ENCODE measurements around the gene FAM200B. TPM values are rescaled to one million over a fixed set of nuclear protein-coding genes. Genes with fewer than 3 reads are reported as not detected.

The FAM200B gene
- total RNA-seq, 2 experiments from 2014 or later, result 8.9 to 11.1 TPM

- ATAC-seq, result no peak
- no peak for TF ChIP-seq CTCF (IDR thresholded peaks at IDR 0.05)
Observed at GRCh38 chr4:15675356-15675755, 6.3 kb upstream of the FAM200B start.

GRCh38 chr4:15676039-15676438 lies 5.6 kb upstream of the FAM200B start:
- intact Hi-C loops (cut with micrococcal nuclease), result no loop called here
- H3K4me3 Mint-ChIP-seq, result no peak overlapping the region
- no peaks in the 10 kb centered on the region for H3K9me3 Mint-ChIP-seq
- no peak overlapping the region for H3K27ac Mint-ChIP-seq
- no peak for DNase-seq
- POLR2A ChIA-PET, result interaction anchor here (1.5 kb wide), 1 partner anchor 21 kb away, joined by 6 read pairs; the partner anchor contains the start of gene FBXL5
- H3K4me1 Mint-ChIP-seq (ENCODE audit: low read depth), result peaks cover 16% of the 10 kb centered on the region
- no peaks in the 10 kb centered on the region for H3K27me3 Mint-ChIP-seq
- no peak for TF ChIP-seq CTCF (IDR thresholded peaks at IDR 0.05)
- CTCF ChIA-PET, result interaction anchor here (0.5 to 1.6 kb wide), 8 partner anchors 9 to 219 kb away, joined by 3 to 6 read pairs (median 4); no protein-coding TSS in a partner anchor
- H3K36me3 Mint-ChIP-seq (ENCODE audit: low read depth), result peaks cover 18% of the 10 kb centered on the region
- no peak for ATAC-seq

More at GRCh38 chr4:15675356-15675755, 6.3 kb upstream of the FAM200B start:
- CTCF ChIA-PET, result interaction anchor here (0.5 to 1.6 kb wide), 6 partner anchors 9 to 220 kb away, joined by 3 to 6 read pairs (median 4); no protein-coding TSS in a partner anchor
- peaks cover 18% of the 10 kb centered on the region for H3K36me3 Mint-ChIP-seq (ENCODE audit: low read depth)
- DNase-seq, result no peak
- H3K4me1 Mint-ChIP-seq (ENCODE audit: low read depth), result peaks cover 16% of the 10 kb centered on the region
- no peaks in the 10 kb centered on the region for H3K27me3 Mint-ChIP-seq
- POLR2A ChIA-PET, result interaction anchor here (1.5 kb wide), 1 partner anchor 20 kb away, joined by 6 read pairs; the partner anchor contains the start of gene FBXL5
- no peaks in the 10 kb centered on the region for H3K9me3 Mint-ChIP-seq
- H3K4me3 Mint-ChIP-seq, result no peak overlapping the region
- no peak overlapping the region for H3K27ac Mint-ChIP-seq
- intact Hi-C loops (cut with micrococcal nuclease), result no loop called here

GRCh38 chr4:15676899-15677298 lies 4.7 kb upstream of the FAM200B start:
- H3K9me3 Mint-ChIP-seq, result no peaks in the 10 kb centered on the region
- DNase-seq, result no peak

GRCh38 chr4:15677507-15677988 lies 4.1 kb upstream of the FAM200B start:
- CTCF ChIA-PET, result interaction anchor here (1.3 to 1.5 kb wide), 2 partner anchors 24 to 205 kb away, joined by 3 to 5 read pairs; no protein-coding TSS in a partner anchor

More at GRCh38 chr4:15676899-15677298, 4.7 kb upstream of the FAM200B start:
- H3K4me1 Mint-ChIP-seq (ENCODE audit: low read depth), result peaks cover 16% of the 10 kb centered on the region
- POLR2A ChIA-PET, result interaction anchor here (1.5 kb wide), 1 partner anchor 22 kb away, joined by 6 read pairs; the partner anchor contains the start of gene FBXL5
- H3K4me3 Mint-ChIP-seq, result no peak overlapping the region
- CTCF ChIA-PET, result interaction anchor here (1.4 kb wide), 1 partner anchor 20 kb away, joined by 3 read pairs; no protein-coding TSS in a partner anchor
- H3K27ac Mint-ChIP-seq, result no peak overlapping the region
- H3K27me3 Mint-ChIP-seq, result no peaks in the 10 kb centered on the region
- H3K36me3 Mint-ChIP-seq (ENCODE audit: low read depth), result peaks cover 12% of the 10 kb centered on the region
- no peak for TF ChIP-seq CTCF (IDR thresholded peaks at IDR 0.05)
- ATAC-seq, result no peak
- intact Hi-C loops (cut with micrococcal nuclease), result no loop called here

More at GRCh38 chr4:15677507-15677988, 4.1 kb upstream of the FAM200B start:
- no peak for TF ChIP-seq CTCF (IDR thresholded peaks at IDR 0.05)
- peaks cover 12% of the 10 kb centered on the region for H3K36me3 Mint-ChIP-seq (ENCODE audit: low read depth)
- no peak overlapping the region for H3K4me3 Mint-ChIP-seq
- ATAC-seq, result no peak
- POLR2A ChIA-PET, result interaction anchor here (1.1 kb wide), 1 partner anchor 22 kb away, joined by 3 read pairs; no protein-coding TSS in a partner anchor
- H3K27ac Mint-ChIP-seq, result no peak overlapping the region
- H3K4me1 Mint-ChIP-seq (ENCODE audit: low read depth), result peaks cover 18% of the 10 kb centered on the region
- no peak for DNase-seq
- H3K9me3 Mint-ChIP-seq, result no peaks in the 10 kb centered on the region
- H3K27me3 Mint-ChIP-seq, result no peaks in the 10 kb centered on the region
- intact Hi-C loops (cut with micrococcal nuclease), result no loop called here

Measured in activated CD8-positive, alpha-beta T cell treated with anti-CD3 and anti-CD28 coated beads for 36 hours (primary cell).